ENCODE data around the gene MAB21L3.

Gene MAB21L3

GRCh38 chr1:116097626-116098025 is 13.6 kb upstream of the MAB21L3 start:
- no peaks in the 10 kb centered on the region for H3K79me2 ChIP-seq (ENCODE audit: insufficient read depth, low read length)
- no peak overlapping the region for H3K27ac ChIP-seq (ENCODE audit: low read depth, low read length)
- H3K36me3 ChIP-seq (ENCODE audit: low read length): no peaks in the 10 kb centered on the region
- no peaks in the 10 kb centered on the region for H3K9me2 ChIP-seq (replicated peaks; ENCODE audit: insufficient read depth, low read length)
- no peaks in the 10 kb centered on the region for H3K27me3 ChIP-seq (ENCODE audit: low read length)
- no peak overlapping the region for H2AFZ ChIP-seq (ENCODE audit: low read depth, low read length, severe bottlenecking)
- TF ChIP-seq CTCF (IDR thresholded peaks at IDR 0.05; ENCODE audit: insufficient read depth, low read length, poor library complexity, severe bottlenecking) (no peak), EZH2phosphoT487 (conservative IDR thresholded peaks at IDR 0.05; ENCODE audit: low read length) (no peak)
- H3K4me3 ChIP-seq (ENCODE audit: insufficient read depth, low read length, poor library complexity, severe bottlenecking): no peak overlapping the region
- no peaks in the 10 kb centered on the region for H3K9me3 ChIP-seq (ENCODE audit: insufficient read depth, low read length)
- H4K20me1 ChIP-seq (ENCODE audit: low read depth, low read length): no peaks in the 10 kb centered on the region
- H3K4me2 ChIP-seq (ENCODE audit: low read depth, low read length, poor library complexity, severe bottlenecking): no peak overlapping the region
- no peaks in the 10 kb centered on the region for H3F3A ChIP-seq (ENCODE audit: insufficient read depth)
- no peak overlapping the region for H3K9ac ChIP-seq (ENCODE audit: low read length)

GRCh38 chr1:116099379-116099778 is 11.8 kb upstream of the MAB21L3 start:
- H3K9me3 ChIP-seq (ENCODE audit: insufficient read depth, low read length): no peaks in the 10 kb centered on the region
- no peaks in the 10 kb centered on the region for H3K27me3 ChIP-seq (ENCODE audit: low read length)
- H3K4me3 ChIP-seq (ENCODE audit: insufficient read depth, low read length, poor library complexity, severe bottlenecking): no peak overlapping the region
- no peaks in the 10 kb centered on the region for H3K36me3 ChIP-seq (ENCODE audit: low read length)
- H3K4me2 ChIP-seq (ENCODE audit: low read depth, low read length, poor library complexity, severe bottlenecking): no peak overlapping the region
- TF ChIP-seq CTCF (IDR thresholded peaks at IDR 0.05; ENCODE audit: insufficient read depth, low read length, poor library complexity, severe bottlenecking) (no peak), EZH2phosphoT487 (conservative IDR thresholded peaks at IDR 0.05; ENCODE audit: low read length) (no peak)
- no peak overlapping the region for H3K9ac ChIP-seq (ENCODE audit: low read length)
- no peaks in the 10 kb centered on the region for H3K79me2 ChIP-seq (ENCODE audit: insufficient read depth, low read length)
- H4K20me1 ChIP-seq (ENCODE audit: low read depth, low read length): no peaks in the 10 kb centered on the region
- H3F3A ChIP-seq (ENCODE audit: insufficient read depth): no peaks in the 10 kb centered on the region
- H3K9me2 ChIP-seq (replicated peaks; ENCODE audit: insufficient read depth, low read length): no peaks in the 10 kb centered on the region
- no peak overlapping the region for H3K27ac ChIP-seq (ENCODE audit: low read depth, low read length)
- no peak overlapping the region for H2AFZ ChIP-seq (ENCODE audit: low read depth, low read length, severe bottlenecking)

GRCh38 chr1:116099919-116100318 is 11.3 kb upstream of the MAB21L3 start:
- H4K20me1 ChIP-seq (ENCODE audit: low read depth, low read length): no peaks in the 10 kb centered on the region
- H3F3A ChIP-seq (ENCODE audit: insufficient read depth): no peaks in the 10 kb centered on the region
- no peaks in the 10 kb centered on the region for H3K36me3 ChIP-seq (ENCODE audit: low read length)
- H3K9ac ChIP-seq (ENCODE audit: low read length): no peak overlapping the region
- H3K4me3 ChIP-seq (ENCODE audit: insufficient read depth, low read length, poor library complexity, severe bottlenecking): no peak overlapping the region
- no peak overlapping the region for H2AFZ ChIP-seq (ENCODE audit: low read depth, low read length, severe bottlenecking)
- H3K79me2 ChIP-seq (ENCODE audit: insufficient read depth, low read length): no peaks in the 10 kb centered on the region
- H3K9me2 ChIP-seq (replicated peaks; ENCODE audit: insufficient read depth, low read length): no peaks in the 10 kb centered on the region
- no peak overlapping the region for H3K4me2 ChIP-seq (ENCODE audit: low read depth, low read length, poor library complexity, severe bottlenecking)
- H3K27ac ChIP-seq (ENCODE audit: low read depth, low read length): no peak overlapping the region
- no peaks in the 10 kb centered on the region for H3K27me3 ChIP-seq (ENCODE audit: low read length)
- TF ChIP-seq CTCF (IDR thresholded peaks at IDR 0.05; ENCODE audit: insufficient read depth, low read length, poor library complexity, severe bottlenecking): no peak
- H3K9me3 ChIP-seq (ENCODE audit: insufficient read depth, low read length): no peaks in the 10 kb centered on the region

- Histone ChIP-seq H3K9me3 (ENCODE audit: insufficient read depth, low read length) (no peaks in the 10 kb centered on the region), H3K4me3 (ENCODE audit: insufficient read depth, low read length, poor library complexity, severe bottlenecking) (no peak overlapping the region), H3K79me2 (ENCODE audit: insufficient read depth, low read length) (no peaks in the 10 kb centered on the region), H3F3A (ENCODE audit: insufficient read depth) (no peaks in the 10 kb centered on the region), H4K20me1 (ENCODE audit: low read depth, low read length) (no peaks in the 10 kb centered on the region), H3K9ac (ENCODE audit: low read length) (no peak overlapping the region), H3K4me2 (ENCODE audit: low read depth, low read length, poor library complexity, severe bottlenecking) (no peak overlapping the region), H3K36me3 (ENCODE audit: low read length) (no peaks in the 10 kb centered on the region), H2AFZ (ENCODE audit: low read depth, low read length, severe bottlenecking) (no peak overlapping the region), H3K27me3 (ENCODE audit: low read length) (no peaks in the 10 kb centered on the region), H3K9me2 (replicated peaks; ENCODE audit: insufficient read depth, low read length) (no peaks in the 10 kb centered on the region), H3K27ac (ENCODE audit: low read depth, low read length) (no peak overlapping the region)
- no peak for TF ChIP-seq CTCF (IDR thresholded peaks at IDR 0.05; ENCODE audit: insufficient read depth, low read length, poor library complexity, severe bottlenecking)
- TF ChIP-seq EZH2phosphoT487 (conservative IDR thresholded peaks at IDR 0.05; ENCODE audit: low read length): no peak
Observed at GRCh38 chr1:116104667-116105066, 6.5 kb upstream of the MAB21L3 start.

Measured in SU-DHL-6 (cell line).